Pancreas (tissue), 10 donors: ENCODE measurements around the gene ARRDC5. TPM values are rescaled to one million over a fixed set of nuclear protein-coding genes. Genes with fewer than 3 reads are reported as not detected.

Experiments used
- ATAC-seq, 4 donors: fragments of 200-7000 bp; cut with Tn5 transposase; one replicate each; pipeline versions ENCODE4 v1.8.0 to v1.9.1; 2020; ENCODE audit warnings: mild to moderate bottlenecking in 4 of 4, moderate library complexity in 4 of 4
- DNase-seq, 6 donors: peaks; one replicate each; pipeline ENCODE4 v3.0.0-alpha.2; 2020
- FAIRE-seq: peaks from 2 replicates; lab custom pipeline; 2012; peaks lifted over from hg19 to GRCh38; lab: Jason Lieb, UNC
- H3K27ac ChIP-seq, 4 donors: fragments of 200-600 bp; sonication (generic); 1 replicate in 3 of 4; 2 replicates in 1 of 4; pipeline versions ENCODE4 v1.5.0 to v1.8.0; 2020
- H3K27me3 ChIP-seq, 4 donors: fragments of 200-600 bp; one replicate each; pipeline ENCODE4 v1.8.0; 2021
- H3K36me3 ChIP-seq, 3 donors: fragments of 200-600 bp; sonication (generic) in 1 of 3; one replicate each; pipeline versions ENCODE4 v1.5.0 to v1.8.0; 2020 to 2021
- H3K4me1 ChIP-seq, 3 donors: fragments of 200-600 bp; one replicate each; pipeline ENCODE4 v1.8.0; 2021
- H3K4me3 ChIP-seq, 4 donors: fragments of 200-600 bp; sonication (generic) in 2 of 4; one replicate each; pipeline versions ENCODE4 v1.5.0 to v1.8.0; 2020 to 2021
- H3K9me3 ChIP-seq, 4 donors: fragments of 200-600 bp; one replicate each; pipeline ENCODE4 v1.8.0; 2021
- CTCF ChIP-seq, 4 donors: fragments of 200-600 bp; sonication (generic) in 3 of 4; IDR thresholded peaks; one replicate each; pipeline versions ENCODE4 v1.5.0 to v1.8.0; 2021; ENCODE audit warnings: antibody characterized with exemption in 4 of 4
- WGBS, 2 donors: extraction: QIAGEN DNeasy Blood & Tissue Kit; methylation state at CpG; one replicate each; pipeline ENCODE4 v1.1.7; 2013; 5-methylcytosine and 5-hydroxymethylcytosine counted together
- intact Hi-C, 3 donors: fragments of 100-400 bp; cut with DNase I; formaldehyde crosslinking; loops; one replicate each; pipeline versions ENCODE4 v1.11.1 to v1.14.2; 2022
- polyA plus RNA-seq, 2 donors: library from polyadenylated mRNA; stranded (reverse); fragments of 200-250 nt; gene quantifications; one replicate each; pipeline ENCODE4 v1.2.3, GENCODE V29; 2013
- total RNA-seq, 6 donors: library from RNA; stranded (reverse); fragmentation: NEBNext Ultra II Directional in 4 of 6; extraction: Animal tissue kit (Norgen Biotek cat#: 25700) in 4 of 6; gene quantifications; one replicate each; pipeline versions ENCODE4 v1.2.1 to v1.2.4, GENCODE V29; 2021 to 2023
- donor health status: healthy with polysubstance abuse.
- donor health status: DM: no; HTN: no; CAD: no; lungs with moderate emphysema.
- donor health status: DM: no; HTN: no; CAD: no.
- donor health status: control.
- donor health status: control.
- donor health status: Bipolar disorder and iron deficiency.
- donor health status: DM: yes; HTN: yes; CAD: no.
- donor health status: DM: no; HTN: no; CAD: no.
- donor health status: DM: no; HTN: no; CAD: no.
- donor health status: DM: yes; HTN: yes; CAD: no.

The ARRDC5 gene
- total and polyA plus RNA-seq, 8 donors: 0.09 to 0.15 (median 0.13) TPM; not detected in 4

GRCh38 chr19:4871711-4872110, 31.0 kb downstream of the ARRDC5 start:
- no peak for TF ChIP-seq CTCF (IDR thresholded peaks at IDR 0.05)
- Histone ChIP-seq H3K27ac (no peak overlapping the region), H3K9me3 (no peaks in the 10 kb centered on the region), H3K4me1 (no peaks in the 10 kb centered on the region), H3K27me3 (no peaks in the 10 kb centered on the region), H3K4me3 (no peak overlapping the region), H3K36me3 (no peaks in the 10 kb centered on the region)
- WGBS, 2 donors: 68 to 71% methylated on average over 6 of the region's 6 CpGs
- no peak for DNase-seq
- intact Hi-C loops: loop anchor here in 1 of 3 donors (5.0 kb wide), 1 partner anchor 41 kb away; no protein-coding TSS in a partner anchor
- ATAC-seq: no peak
- no peak for FAIRE-seq

GRCh38 chr19:4870025-4870700, 32.5 kb downstream of the ARRDC5 start:
- H3K4me3 ChIP-seq: no peak overlapping the region
- H3K9me3 ChIP-seq: no peaks in the 10 kb centered on the region
- H3K27ac ChIP-seq: no peak overlapping the region
- intact Hi-C loops: loop anchor here in 1 of 3 donors (5.0 kb wide), 1 partner anchor 42 kb away; no protein-coding TSS in a partner anchor
- FAIRE-seq: no peak
- H3K4me1 ChIP-seq: peaks cover 0 to 4% (median 0%) of the 10 kb centered on the region in 3 donors
- H3K36me3 ChIP-seq: no peaks in the 10 kb centered on the region
- ATAC-seq: peak in 2 of 4 donors; percentile 6 to 19
- H3K27me3 ChIP-seq: no peaks in the 10 kb centered on the region
- TF ChIP-seq CTCF (IDR thresholded peaks at IDR 0.05): no peak
- DNase-seq: peak in 3 of 6 donors; percentile 32 to 50 (median 44)
- WGBS, 2 donors: 74 to 75% methylated on average over 10 of the region's 10 CpGs

GRCh38 chr19:4868286-4868834, 34.3 kb downstream of the ARRDC5 start:
- DNase-seq: no peak
- Histone ChIP-seq H3K27ac (peak overlapping the region in 2 of 4 donors; percentile 79 to 82), H3K9me3 (no peaks in the 10 kb centered on the region), H3K27me3 (no peaks in the 10 kb centered on the region), H3K4me1 (peaks cover 0 to 4% (median 0%) of the 10 kb centered on the region in 3 donors), H3K36me3 (no peaks in the 10 kb centered on the region), H3K4me3 (peak overlapping the region in 1 of 4 donors; percentile 70)
- WGBS, 2 donors: 69 to 71% methylated on average over 10 of the region's 10 CpGs
- intact Hi-C loops: no loop called here
- no peak for TF ChIP-seq CTCF (IDR thresholded peaks at IDR 0.05)
- ATAC-seq: no peak
- no peak for FAIRE-seq

- peak; percentile 93 to 99 (median 98) for DNase-seq
- Histone ChIP-seq H3K27ac (peak within 1 kb of the TSS; percentile 35 to 82 (median 60)), H3K36me3 (no peaks in the 10 kb centered on the region), H3K27me3 (no peaks in the 10 kb centered on the region), H3K4me3 (peak within 1 kb of the TSS; percentile 44 to 87 (median 66)), H3K9me3 (no peaks in the 10 kb centered on the region), H3K4me1 (peaks cover 0 to 4% (median 0%) of the 10 kb centered on the region in 3 donors)
- TF ChIP-seq CTCF (IDR thresholded peaks at IDR 0.05): no peak
- WGBS, 2 donors: 4% methylated on average over 42 to 44 of the region's 46 CpGs
- ATAC-seq: peak; percentile 94 to 97 (median 97)
- no peak for FAIRE-seq
- intact Hi-C loops: no loop called here
Observed at GRCh38 chr19:4867534-4868285, 35.0 kb downstream of the ARRDC5 start, which contains the start of gene PLIN3. PLIN3 (minus strand) TSS chr19:4867667; CDS start chr19:4861394, 6,273 bp downstream.
